ENCODE measurements around the gene C11orf52. TPM values are rescaled to one million over a fixed set of nuclear protein-coding genes. Genes with fewer than 3 reads are reported as not detected.
"Not testable (repeated sequence)": the region's sequence is repeated elsewhere in the genome, so short reads cannot be mapped to it uniquely, and the experiment has no call there.

Gene C11orf52
- total and polyA plus RNA-seq, 10 donors, result 0.32 to 1.5 (median 0.63) TPM; not detected in 2

- no peaks in the 10 kb centered on the region for H3K27me3 ChIP-seq (replicated peaks in 1 of 7)
- 0 to 1% (median 0%) methylated on average over 35 to 55 of the region's 55 CpGs for WGBS, 5 donors
- peak; percentile 90 to 95 (median 91) for TF ChIP-seq POLR2AphosphoS5 (IDR thresholded peaks at IDR 0.05)
- peak in 2 of 3 donors; percentile 25 to 63 for TF ChIP-seq POLR2A (IDR thresholded peaks at IDR 0.05)
- TF ChIP-seq CTCF (IDR thresholded peaks at IDR 0.05 in 8 of 11, conservative IDR thresholded peaks at IDR 0.05 in 3 of 11), result peak; percentile 78 to 97 (median 94)
- peak within 1 kb of the TSS; percentile 32 to 82 (median 68) for H3K4me3 ChIP-seq
- H3K27ac ChIP-seq, result peak within 1 kb of the TSS; percentile 93 to 97 (median 96)
- H3K9me3 ChIP-seq, result no peaks in the 10 kb centered on the region
- H3K4me1 ChIP-seq, result peaks cover 8 to 30% (median 17%) of the 10 kb centered on the region in 6 donors
- peaks cover 0 to 33% (median 8%) of the 10 kb centered on the region in 6 donors for H3K36me3 ChIP-seq
- DNase-seq, result peak; percentile 99
- intact Hi-C loops (cut with DNase I; ENCODE audit: low total_unique reads), result loop anchor here (2.0 kb wide), 1 partner anchor 48 kb away; no protein-coding TSS in a partner anchor
Measured at GRCh38 chr11:111878849-111879636, 39.7 kb upstream of the C11orf52 start, which contains the start of the genes CFAP68 and FDXACB1. Gene CFAP68 (plus strand): TSS chr11:111879541. CDS start chr11:111879561, 20 bp downstream. Gene FDXACB1 (minus strand): TSS chr11:111879165. CDS start chr11:111879132, 33 bp downstream.

- 50 to 54% (median 54%) methylated on average over 6 of the region's 6 CpGs for WGBS, 5 donors
- Histone ChIP-seq H3K9me3 (no peaks in the 10 kb centered on the region), H3K36me3 (peaks cover 0 to 33% (median 8%) of the 10 kb centered on the region in 6 donors), H3K27ac (peak overlapping the region; percentile 93 to 97 (median 96)), H3K27me3 (replicated peaks in 1 of 7) (no peaks in the 10 kb centered on the region), H3K4me1 (peaks cover 8 to 30% (median 17%) of the 10 kb centered on the region in 6 donors), H3K4me3 (peak overlapping the region; percentile 32 to 82 (median 68))
- no peak for DNase-seq
- intact Hi-C loops (cut with DNase I; ENCODE audit: low total_unique reads), result loop anchor here (2.0 kb wide), 1 partner anchor 47 kb away; no protein-coding TSS in a partner anchor
- TF ChIP-seq POLR2AphosphoS5 (IDR thresholded peaks at IDR 0.05) (no peak), POLR2A (IDR thresholded peaks at IDR 0.05) (no peak), CTCF (IDR thresholded peaks at IDR 0.05 in 8 of 11, conservative IDR thresholded peaks at IDR 0.05 in 3 of 11) (no peak)
Measured at GRCh38 chr11:111879637-111879960, 39.1 kb upstream of the C11orf52 start.

DNA sequence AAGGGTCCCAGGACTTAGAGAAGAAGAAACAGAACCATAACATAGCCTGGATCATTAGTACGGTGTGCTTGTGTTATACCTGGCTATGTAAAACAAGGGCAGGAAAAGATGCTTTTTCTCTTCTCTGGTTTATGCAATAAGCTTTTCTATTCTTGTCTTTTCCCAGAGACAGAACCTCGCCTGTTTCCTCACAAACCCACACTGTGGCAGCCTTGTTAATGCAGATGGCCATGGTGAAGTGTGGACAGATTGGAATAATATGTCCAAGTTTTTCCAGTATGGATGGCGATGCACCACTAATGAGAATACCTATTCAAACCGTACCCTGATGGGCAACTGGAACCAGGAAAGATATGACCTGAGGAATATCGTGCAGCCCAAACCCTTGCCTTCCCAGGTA is 36.5 kb upstream of the C11orf52 start:
- peaks cover 0 to 11% (median 0%) of the 10 kb centered on the region in 6 donors for H3K36me3 ChIP-seq
- no peaks in the 10 kb centered on the region for H3K9me3 ChIP-seq
- H3K4me3 ChIP-seq, result no peak overlapping the region
- H3K4me1 ChIP-seq, result peaks cover 8 to 28% (median 17%) of the 10 kb centered on the region in 6 donors
- no peak overlapping the region for H3K27ac ChIP-seq
- intact Hi-C loops (cut with DNase I; ENCODE audit: low total_unique reads), result no loop called here
- DNase-seq, result no peak
- no peaks in the 10 kb centered on the region for H3K27me3 ChIP-seq (replicated peaks in 1 of 7)
- TF ChIP-seq POLR2A (IDR thresholded peaks at IDR 0.05), result no peak
- no peak for TF ChIP-seq POLR2AphosphoS5 (IDR thresholded peaks at IDR 0.05)
- TF ChIP-seq CTCF (IDR thresholded peaks at IDR 0.05 in 8 of 11, conservative IDR thresholded peaks at IDR 0.05 in 3 of 11), result no peak
- 86 to 95% (median 90%) methylated on average over 5 of the region's 5 CpGs for WGBS, 5 donors

- peaks cover 0 to 11% (median 0%) of the 10 kb centered on the region in 6 donors for H3K36me3 ChIP-seq
- WGBS, 5 donors, result 69 to 98% (median 92%) methylated on average over 4 of the region's 4 CpGs
- intact Hi-C loops (cut with DNase I; ENCODE audit: low total_unique reads); H3K4me3 ChIP-seq; H3K27me3 ChIP-seq (replicated peaks in 1 of 7); H3K27ac ChIP-seq; H3K4me1 ChIP-seq; DNase-seq; H3K9me3 ChIP-seq: not testable (repeated sequence)
Measured at GRCh38 chr11:111885053-111885452, 33.7 kb upstream of the C11orf52 start.

Data from spleen (tissue), 11 donors.